ENCODE results near the gene HS2ST1. TPM values are rescaled to one million over a fixed set of nuclear protein-coding genes. Genes with fewer than 3 reads are reported as not detected.

The HS2ST1 gene
- total RNA-seq, 1 experiment from 2014 or later = 30.1 TPM

DNA sequence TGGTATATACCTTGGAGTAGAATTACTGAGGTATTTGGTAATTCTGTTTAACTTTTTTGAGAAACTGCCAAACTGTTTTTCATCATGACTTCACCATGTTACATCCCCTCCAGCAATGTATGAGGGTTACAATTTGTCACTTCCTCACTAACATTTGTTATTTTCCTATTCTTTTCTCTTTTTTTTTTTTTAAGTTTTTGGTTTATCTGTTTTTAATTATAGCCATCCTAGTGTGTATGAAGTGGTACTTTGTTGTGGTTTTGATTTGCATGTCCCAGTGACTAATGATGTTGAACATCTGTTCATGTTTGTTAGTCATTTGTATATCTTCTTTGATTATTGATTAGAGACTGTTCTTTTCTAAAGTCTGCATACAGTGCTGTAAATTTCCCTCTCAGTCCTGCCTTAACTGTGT lies 147.3 kb downstream of the HS2ST1 start (continued):
- TF ChIP-seq, protein P1, sequence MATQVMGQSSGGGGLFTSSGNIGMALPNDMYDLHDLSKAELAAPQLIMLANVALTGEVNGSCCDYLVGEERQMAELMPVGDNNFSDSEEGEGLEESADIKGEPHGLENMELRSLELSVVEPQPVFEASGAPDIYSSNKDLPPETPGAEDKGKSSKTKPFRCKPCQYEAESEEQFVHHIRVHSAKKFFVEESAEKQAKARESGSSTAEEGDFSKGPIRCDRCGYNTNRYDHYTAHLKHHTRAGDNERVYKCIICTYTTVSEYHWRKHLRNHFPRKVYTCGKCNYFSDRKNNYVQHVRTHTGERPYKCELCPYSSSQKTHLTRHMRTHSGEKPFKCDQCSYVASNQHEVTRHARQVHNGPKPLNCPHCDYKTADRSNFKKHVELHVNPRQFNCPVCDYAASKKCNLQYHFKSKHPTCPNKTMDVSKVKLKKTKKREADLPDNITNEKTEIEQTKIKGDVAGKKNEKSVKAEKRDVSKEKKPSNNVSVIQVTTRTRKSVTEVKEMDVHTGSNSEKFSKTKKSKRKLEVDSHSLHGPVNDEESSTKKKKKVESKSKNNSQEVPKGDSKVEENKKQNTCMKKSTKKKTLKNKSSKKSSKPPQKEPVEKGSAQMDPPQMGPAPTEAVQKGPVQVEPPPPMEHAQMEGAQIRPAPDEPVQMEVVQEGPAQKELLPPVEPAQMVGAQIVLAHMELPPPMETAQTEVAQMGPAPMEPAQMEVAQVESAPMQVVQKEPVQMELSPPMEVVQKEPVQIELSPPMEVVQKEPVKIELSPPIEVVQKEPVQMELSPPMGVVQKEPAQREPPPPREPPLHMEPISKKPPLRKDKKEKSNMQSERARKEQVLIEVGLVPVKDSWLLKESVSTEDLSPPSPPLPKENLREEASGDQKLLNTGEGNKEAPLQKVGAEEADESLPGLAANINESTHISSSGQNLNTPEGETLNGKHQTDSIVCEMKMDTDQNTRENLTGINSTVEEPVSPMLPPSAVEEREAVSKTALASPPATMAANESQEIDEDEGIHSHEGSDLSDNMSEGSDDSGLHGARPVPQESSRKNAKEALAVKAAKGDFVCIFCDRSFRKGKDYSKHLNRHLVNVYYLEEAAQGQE (IDR thresholded peaks at IDR 0.05; ENCODE audit: low read depth) = no peak
- TF ChIP-seq RAD21 (IDR thresholded peaks at IDR 0.05; ENCODE audit: low read depth) = no peak
- no peak for TF ChIP-seq POLR2A (IDR thresholded peaks at IDR 0.05; ENCODE audit: borderline replicate concordance, extremely low read depth, insufficient read depth, insufficient read length)

DNA sequence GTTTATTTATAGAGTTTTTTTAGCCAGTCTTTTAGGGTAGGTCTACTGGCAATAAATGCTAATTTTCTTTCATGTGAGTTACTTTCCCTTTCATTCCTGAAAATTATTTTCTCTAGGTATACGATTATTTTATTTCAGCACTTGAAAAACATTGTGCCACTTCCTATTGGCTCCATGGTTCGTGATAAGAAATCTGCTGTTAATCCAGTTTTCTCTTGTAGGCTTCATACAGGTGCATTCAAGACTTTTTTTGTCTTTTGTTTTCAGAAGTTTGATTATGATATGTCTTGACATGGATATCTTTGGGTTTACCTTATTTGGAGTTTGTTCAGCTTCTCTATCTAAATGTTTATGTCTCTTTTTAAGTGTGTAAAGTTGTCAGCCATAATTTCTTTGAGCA lies 148.3 kb downstream of the HS2ST1 start:
- ATAC-seq (no peak), DNase-seq (ENCODE audit: low read depth, low spot score) (no peak)
- no peak overlapping the region for H3K9ac ChIP-seq (ENCODE audit: low read length)
- intact Hi-C loops (cut with micrococcal nuclease) = no loop called here
- H3K4me3 ChIP-seq (replicated peaks in 1 of 2; ENCODE audit: low read depth in 1 of 2, low read length in 2 of 2) = no peak overlapping the region
- TF ChIP-seq, protein P2, sequence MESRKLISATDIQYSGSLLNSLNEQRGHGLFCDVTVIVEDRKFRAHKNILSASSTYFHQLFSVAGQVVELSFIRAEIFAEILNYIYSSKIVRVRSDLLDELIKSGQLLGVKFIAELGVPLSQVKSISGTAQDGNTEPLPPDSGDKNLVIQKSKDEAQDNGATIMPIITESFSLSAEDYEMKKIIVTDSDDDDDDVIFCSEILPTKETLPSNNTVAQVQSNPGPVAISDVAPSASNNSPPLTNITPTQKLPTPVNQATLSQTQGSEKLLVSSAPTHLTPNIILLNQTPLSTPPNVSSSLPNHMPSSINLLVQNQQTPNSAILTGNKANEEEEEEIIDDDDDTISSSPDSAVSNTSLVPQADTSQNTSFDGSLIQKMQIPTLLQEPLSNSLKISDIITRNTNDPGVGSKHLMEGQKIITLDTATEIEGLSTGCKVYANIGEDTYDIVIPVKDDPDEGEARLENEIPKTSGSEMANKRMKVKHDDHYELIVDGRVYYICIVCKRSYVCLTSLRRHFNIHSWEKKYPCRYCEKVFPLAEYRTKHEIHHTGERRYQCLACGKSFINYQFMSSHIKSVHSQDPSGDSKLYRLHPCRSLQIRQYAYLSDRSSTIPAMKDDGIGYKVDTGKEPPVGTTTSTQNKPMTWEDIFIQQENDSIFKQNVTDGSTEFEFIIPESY (IDR thresholded peaks at IDR 0.05; ENCODE audit: extremely low read depth, insufficient replicate concordance, low read length) = no peak
- TF ChIP-seq YY1 (IDR thresholded peaks at IDR 0.05; ENCODE audit: extremely low read depth, insufficient replicate concordance, low read depth, low read length) (no peak), EGR1 (IDR thresholded peaks at IDR 0.05; ENCODE audit: low read depth) (no peak)
- TF ChIP-seq, protein P3, sequence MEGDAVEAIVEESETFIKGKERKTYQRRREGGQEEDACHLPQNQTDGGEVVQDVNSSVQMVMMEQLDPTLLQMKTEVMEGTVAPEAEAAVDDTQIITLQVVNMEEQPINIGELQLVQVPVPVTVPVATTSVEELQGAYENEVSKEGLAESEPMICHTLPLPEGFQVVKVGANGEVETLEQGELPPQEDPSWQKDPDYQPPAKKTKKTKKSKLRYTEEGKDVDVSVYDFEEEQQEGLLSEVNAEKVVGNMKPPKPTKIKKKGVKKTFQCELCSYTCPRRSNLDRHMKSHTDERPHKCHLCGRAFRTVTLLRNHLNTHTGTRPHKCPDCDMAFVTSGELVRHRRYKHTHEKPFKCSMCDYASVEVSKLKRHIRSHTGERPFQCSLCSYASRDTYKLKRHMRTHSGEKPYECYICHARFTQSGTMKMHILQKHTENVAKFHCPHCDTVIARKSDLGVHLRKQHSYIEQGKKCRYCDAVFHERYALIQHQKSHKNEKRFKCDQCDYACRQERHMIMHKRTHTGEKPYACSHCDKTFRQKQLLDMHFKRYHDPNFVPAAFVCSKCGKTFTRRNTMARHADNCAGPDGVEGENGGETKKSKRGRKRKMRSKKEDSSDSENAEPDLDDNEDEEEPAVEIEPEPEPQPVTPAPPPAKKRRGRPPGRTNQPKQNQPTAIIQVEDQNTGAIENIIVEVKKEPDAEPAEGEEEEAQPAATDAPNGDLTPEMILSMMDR (IDR thresholded peaks at IDR 0.05 in 2 of 3, conservative IDR thresholded peaks at IDR 0.05 in 1 of 3; ENCODE audit: borderline replicate concordance in 1 of 3, insufficient read depth in 1 of 3, low read depth in 2 of 3, low read length in 2 of 3) = no peak
- RAD21 ChIA-PET (ENCODE audit: low non-redundant PET in 1 of 2, low total read pairs in 2 of 2, uncharacterized antibody in 2 of 2, unreplicated experiment in 2 of 2) = no interaction called here
- H3K4me2 ChIP-seq (ENCODE audit: low read length) = no peak overlapping the region
- H3K79me2 ChIP-seq (ENCODE audit: insufficient read depth, low read length) = no peaks in the 10 kb centered on the region
- no peaks in the 10 kb centered on the region for H3K36me3 ChIP-seq (ENCODE audit: control insufficient read depth in 1 of 2, insufficient read depth in 2 of 2, low read length in 2 of 2)
- CTCF ChIA-PET = no interaction called here
- H2AFZ ChIP-seq (ENCODE audit: low read depth, low read length, poor library complexity, severe bottlenecking) = no peak overlapping the region
- BruUV-seq (replicated peaks) = no TSS peak
- no peaks in the 10 kb centered on the region for H3K27me3 ChIP-seq (ENCODE audit: insufficient read depth, low read length)
- no peak overlapping the region for H3K27ac ChIP-seq (ENCODE audit: low read depth, low read length)
- H4K20me1 ChIP-seq (ENCODE audit: insufficient read depth) = no peaks in the 10 kb centered on the region
- H3K4me1 ChIP-seq (ENCODE audit: control insufficient read depth in 1 of 2, insufficient read depth in 2 of 2, low read length in 2 of 2) = no peaks in the 10 kb centered on the region
- POLR2A ChIA-PET = no interaction called here
- H3K9me2 ChIP-seq (ENCODE audit: insufficient read depth) = no peaks in the 10 kb centered on the region
- no peaks in the 10 kb centered on the region for H3K9me3 ChIP-seq (ENCODE audit: control insufficient read depth in 1 of 2, insufficient read depth in 1 of 2, low read depth in 1 of 2, low read length in 2 of 2)

All from HCT116 (cell line).